Activated CD4-positive, alpha-beta T cell treated with anti-CD3 and anti-CD28 coated beads for 1 hour (primary cell): ENCODE measurements around the gene CDKN2A.

Source experiments
- DNase-seq: peaks from one replicate; pipeline ENCODE4 v3.0.0-alpha.2; 2020

CDKN2A gene

DNA sequence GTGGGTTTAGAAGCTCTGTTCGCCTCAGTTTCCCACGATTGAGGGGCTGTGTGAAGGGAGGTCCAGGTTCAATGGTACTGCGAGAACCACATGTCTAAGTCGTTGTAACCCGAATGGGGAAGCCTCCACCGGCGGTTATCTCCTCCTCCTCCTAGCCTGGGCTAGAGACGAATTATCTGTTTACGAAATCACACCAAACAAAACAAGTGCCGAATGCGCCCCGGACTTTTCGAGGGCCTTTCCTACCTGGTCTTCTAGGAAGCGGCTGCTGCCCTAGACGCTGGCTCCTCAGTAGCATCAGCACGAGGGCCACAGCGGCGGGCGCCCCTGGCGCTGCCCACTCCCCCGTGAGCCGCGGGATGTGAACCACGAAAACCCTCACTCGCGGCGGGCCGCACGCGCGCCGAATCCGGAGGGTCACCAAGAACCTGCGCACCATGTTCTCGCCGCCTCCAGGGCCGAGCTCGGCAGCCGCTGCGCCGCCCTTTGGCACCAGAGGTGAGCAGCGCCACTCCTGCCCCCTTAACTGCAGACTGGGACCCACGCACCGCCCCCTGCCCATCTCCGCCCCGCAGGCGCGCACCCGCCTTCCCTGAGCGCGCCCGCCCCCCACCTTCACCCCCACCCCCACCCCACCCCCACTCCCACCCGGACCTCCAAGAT lies at the start of gene CDKN2A:
Gene CDKN2A, minus strand, starts transcription at position 500 of the 663 bp plus-strand sequence.
- peak; percentile 24 for DNase-seq

DNA sequence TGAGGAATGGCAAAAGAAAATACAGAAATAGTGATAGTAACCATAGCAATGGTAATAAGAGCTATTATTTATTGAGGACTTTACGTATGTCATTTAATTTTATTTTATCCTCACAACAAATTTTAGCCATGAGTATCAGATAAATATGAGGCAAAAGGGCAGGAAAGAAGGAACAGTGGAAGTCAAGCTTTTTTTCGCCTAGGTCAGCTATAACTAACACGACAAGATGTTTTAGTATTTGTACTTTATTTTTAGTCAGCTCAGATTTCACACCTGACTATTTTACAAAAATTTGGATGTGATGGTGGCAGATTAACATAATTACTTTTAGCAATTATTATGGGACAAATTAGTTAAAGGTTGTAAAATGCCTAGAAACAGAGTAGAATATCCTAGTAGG lies 49.7 kb upstream of the CDKN2A start:
- DNase-seq: no peak

DNA sequence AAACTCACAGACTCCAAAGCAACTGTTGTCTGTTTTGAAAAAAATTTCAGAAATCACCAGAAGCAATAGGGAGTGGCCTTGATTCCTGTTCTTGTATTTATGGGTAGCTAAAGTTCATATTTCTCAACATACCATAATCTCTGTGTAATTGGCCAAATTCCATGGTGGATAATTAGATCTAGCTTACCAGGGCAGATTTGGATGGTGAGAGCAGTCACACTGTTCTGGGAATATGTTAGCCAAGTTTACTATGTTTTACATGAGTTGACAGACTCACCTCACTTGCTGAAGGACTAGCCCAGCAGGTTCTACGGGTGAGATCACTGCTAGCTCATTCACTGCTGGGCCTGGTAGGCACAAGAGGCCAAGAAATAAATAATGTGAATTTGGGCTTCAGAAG lies 47.6 kb upstream of the CDKN2A start:
- DNase-seq: no peak

DNA sequence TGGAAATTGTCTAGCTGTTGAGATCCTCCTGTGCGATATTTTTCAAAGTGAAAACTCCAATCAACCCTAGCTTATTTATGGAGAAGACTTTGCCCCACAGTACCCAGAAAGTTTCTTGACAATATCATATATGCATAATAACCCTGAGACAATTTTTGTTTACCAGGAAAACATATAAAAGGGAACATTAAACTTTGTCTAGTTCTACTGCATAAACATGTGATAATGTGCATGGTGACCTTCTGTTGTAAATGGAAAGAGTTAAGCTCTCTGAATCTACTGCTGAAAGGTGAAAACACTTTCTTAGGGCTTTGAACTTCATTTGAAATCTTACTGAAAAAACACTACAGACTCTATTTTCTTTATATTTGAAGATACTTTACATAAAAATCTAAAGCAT lies 47.2 kb upstream of the CDKN2A start:
- DNase-seq: no peak

DNA sequence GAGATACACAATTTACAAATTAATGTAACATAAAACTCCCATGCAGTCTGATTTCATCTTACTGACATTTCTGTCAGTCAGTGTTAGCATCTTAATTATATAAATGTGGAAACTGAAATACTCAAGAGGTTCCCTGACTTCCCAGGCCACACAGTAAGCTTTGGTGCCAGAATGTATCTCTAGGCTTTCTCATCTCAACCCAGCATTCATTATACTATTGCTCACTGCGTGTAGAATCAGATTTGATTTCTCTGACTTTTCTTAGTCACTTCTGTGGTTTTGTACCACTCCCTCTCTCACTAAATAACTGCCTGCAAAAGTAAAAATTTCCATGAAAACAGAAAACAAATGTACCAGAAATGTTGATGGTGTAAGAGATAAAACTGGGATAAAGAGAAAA lies 46.6 kb upstream of the CDKN2A start:
- no peak for DNase-seq

DNA sequence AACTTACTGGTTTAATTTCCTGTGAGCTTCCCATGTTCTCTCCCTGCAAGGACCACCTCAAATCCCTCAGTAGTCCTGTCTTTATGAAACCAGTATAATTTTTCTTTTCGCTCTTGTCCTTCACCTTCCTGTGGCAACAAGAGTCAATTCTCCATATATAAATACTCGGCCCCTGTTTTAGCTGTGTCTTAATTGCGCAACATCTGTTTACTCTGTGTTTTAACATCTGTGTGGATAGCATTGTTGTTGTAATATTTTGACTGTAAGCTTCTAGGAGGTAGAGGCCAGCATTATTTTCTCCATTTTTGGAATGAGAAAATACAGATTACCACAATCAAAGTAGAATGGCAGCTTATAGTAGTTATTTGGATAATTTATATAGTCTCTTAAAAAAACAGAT lies 45.1 kb upstream of the CDKN2A start:
- no peak for DNase-seq

DNA sequence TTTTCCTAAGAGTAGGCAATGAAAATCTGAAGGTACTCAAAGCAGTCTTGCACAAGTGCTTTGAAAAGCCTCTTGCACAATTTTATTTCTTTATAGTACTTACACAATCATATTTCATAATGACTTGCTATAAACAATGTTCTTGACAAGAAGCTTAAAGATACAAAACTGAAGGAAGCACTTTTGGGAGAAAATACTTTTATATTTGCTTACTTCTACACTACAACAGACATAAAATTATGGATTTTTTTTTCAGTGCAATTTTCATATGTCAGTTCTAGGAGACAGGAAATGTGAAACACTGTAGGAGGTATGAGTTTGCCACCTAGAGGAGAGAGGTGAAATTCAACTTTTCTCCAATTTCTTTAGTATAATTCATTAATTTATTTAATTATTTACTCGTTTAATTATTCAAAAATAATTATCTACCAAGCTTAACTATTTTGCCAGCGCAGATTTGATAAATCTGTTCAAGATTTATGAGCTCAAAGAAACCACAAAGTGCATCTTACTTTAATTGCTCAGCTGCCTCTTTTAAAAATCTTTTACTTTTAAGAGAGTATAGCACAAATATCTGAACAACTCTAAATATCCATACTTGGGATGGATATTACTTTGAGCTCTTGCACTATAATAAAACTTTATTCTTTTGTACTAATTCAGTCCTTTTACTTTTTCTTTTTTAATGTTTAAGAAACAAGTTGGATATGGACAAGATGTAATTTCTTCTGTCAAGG lies 43.9 kb upstream of the CDKN2A start:
- DNase-seq: no peak

DNA sequence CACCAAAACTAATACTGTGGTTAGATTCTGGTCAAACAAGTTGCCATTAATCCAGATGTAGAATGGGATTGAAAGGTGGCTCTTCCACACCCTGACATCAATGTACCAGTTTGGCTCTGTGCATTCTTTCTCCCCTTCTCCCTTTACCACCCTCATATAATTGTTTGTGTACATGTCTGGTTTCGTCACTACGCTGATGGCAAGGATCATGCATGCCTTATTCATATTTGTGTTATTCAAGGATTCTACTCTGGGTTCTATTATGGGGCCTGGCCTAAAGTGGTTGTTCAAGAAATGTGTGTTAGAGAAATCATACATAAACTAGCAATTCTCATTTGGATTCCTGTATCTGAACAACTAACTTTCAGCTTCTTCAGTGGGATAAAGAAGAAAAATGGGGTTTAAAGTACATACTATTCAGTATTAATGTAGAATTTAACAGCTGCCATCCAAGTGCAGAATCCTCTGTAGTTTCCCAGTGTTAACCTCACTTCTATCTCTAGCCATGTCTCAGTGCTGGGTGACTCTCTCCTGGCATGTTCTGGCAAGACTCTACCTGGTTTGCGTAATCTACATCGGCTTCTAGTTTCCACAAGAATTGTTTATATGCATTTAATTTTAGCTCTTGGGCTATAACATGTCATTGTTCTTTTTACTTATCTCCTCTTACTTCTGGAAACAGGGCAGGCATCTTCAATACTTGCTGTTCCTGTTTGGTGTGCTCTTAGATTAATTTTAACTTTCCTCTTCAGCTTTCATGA lies 42.9 kb upstream of the CDKN2A start:
- no peak for DNase-seq

DNA sequence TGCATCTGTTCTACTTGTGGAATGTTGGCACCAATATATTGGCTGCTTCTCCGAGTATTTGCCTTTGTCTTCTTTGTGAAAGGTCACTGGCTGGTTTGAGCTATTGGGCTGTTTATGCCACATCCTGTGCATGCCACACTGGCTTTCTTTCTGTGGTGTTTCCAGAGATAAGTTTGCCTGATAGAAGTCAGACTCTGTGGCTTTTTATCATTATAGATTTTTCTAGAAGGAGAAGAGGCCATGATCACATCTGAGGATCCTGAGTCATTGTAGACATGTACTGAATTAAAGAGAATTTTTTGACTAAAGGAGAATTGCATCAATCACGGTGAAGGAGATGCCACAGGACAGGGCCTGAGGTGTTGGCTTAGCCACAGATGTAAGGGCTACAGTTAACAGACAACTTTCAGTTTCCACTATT lies 41.4 kb upstream of the CDKN2A start:
- no peak for DNase-seq

DNA sequence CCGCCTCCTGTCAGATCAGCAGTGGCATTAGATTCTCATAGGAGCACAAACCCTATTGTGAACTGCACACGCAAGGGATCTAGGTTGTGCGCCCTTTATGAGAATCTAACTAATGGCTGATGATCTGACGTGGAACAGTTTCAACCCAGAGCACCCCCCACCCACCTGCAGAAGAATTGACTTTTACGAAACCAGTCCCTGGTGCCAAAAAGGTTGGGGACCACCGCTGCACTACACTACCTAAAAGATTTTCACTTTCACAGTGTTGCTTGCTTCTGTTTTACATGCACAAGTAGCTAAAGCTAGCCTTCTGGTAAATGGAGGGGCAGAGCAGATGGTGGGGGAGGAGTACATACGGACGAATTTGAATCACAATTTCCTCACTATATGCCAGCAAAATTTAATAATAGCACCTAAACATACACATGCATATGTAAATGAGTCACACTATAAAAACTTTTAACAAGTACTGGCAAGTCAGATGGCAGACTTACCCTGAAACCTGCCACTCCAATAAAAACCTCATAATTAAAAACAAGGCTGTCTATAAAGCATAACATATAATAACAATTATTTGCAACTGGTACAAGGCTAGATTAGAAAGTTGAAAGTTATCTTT lies 38.9 kb upstream of the CDKN2A start:
- no peak for DNase-seq

DNA sequence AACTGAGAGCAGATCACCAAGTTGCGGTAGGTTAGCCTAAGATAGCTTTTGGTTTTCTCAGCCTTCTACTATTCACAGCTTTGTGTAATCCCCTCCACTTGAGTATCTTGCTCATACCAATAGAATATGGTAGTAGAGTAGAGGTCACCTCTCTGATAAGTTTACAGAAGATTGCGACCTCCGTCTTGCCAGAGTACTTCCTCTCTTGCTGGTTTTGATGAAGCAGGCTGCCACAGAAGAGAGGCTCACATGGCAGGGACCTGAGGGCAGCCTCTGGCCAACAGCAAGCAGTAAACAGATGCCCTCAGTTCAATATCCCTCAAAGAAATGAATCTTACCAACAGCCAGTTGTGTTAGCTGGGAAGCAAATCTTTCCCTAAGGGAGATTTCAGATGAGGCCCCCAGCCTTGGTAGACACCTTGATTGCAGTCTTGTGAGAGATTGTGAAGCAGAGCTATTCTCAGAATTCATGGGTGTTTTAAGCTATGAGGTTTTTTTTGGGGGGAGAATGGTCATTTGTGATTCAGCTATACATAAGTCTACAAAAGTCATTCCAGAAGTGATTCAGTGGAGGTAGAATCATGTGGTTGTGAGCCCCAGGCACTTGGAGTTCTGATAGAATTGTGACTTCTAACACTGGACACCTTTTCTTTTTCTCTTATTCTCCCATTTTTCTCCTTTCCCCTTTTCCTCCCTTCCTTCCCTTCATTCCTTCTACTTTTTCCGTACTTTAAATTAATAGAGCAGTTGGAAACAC lies 37.6 kb upstream of the CDKN2A start:
- DNase-seq: no peak

DNA sequence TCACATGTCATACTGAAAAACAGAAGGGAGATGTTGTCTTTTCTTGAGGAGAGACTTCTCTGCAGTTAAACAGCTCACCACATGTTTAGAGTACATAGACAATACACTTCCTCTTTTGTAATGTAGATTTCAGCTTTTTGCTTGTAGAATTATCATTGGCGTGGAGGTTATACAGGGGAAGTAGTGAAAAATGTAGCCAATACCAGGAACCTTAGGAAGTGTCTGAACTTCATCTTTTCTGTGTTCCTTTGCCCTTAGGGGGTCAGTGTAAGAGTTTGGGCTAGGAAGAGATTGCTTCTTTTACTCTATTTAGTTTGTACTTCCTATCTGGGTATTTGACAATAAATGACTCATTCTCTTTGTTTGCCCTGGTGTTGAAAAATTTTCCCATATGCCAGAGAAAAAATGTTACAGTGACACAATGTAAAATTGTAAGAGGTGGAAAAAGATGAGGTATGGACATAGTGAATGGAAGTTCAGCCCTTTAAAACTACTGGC lies 36.0 kb upstream of the CDKN2A start:
- DNase-seq: no peak

DNA sequence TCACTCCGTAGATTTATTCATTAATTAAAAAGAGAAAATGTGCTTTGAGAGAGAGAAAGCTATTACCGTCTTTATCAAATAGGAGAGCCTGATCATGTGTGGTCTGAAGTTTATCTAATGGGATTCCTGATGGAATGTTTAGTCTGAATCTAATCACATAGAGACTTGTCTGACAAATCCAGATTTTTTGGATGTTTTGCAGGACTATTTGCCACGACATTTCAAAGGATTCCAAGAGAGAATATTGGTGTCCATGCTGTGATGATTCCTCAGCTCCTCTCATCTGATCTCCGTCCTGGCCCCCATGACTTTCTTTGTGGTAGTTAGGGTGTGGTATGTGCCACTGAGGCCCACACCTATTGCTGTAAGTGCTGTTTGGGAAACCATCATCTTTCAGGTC lies 35.0 kb upstream of the CDKN2A start:
- DNase-seq: no peak

DNA sequence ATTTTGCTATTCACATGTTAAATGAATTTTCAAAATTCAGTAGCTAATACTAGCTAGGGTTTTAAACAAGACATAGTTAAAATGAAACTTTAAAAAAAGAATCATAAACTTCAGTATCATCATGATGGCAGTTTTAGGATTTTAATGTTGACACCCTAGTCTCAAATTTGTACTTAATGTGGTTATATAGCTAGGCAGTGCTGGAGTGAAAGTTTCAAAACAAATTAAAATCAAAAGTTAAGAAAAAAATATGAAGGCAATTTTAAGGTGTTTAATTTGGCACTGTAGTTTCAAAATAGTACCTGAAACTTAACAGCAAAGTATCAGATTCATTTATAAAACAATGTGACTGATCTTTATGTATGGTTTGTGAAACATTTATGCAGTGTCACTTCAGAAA lies 34.2 kb upstream of the CDKN2A start:
- no peak for DNase-seq

DNA sequence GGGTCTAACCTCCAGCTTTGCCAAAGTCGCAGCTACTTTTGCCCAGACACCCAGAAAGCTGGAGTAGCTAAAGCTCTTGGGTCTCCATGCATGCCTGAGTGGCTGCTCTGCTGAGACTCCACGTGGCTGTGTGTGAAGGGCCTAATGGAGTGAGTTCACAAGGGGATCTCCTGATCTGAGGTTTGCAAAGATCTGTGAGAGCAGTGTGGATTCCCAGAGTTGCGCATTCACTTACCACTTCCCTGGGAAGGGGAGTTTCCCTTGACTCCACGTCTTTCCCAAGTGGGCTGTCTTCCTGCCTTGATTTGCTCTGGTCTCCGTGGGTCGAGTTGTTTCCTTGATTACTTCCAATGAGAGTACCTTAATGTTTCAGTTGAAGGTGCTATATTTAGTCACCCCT lies 32.5 kb upstream of the CDKN2A start:
- DNase-seq: no peak

DNA sequence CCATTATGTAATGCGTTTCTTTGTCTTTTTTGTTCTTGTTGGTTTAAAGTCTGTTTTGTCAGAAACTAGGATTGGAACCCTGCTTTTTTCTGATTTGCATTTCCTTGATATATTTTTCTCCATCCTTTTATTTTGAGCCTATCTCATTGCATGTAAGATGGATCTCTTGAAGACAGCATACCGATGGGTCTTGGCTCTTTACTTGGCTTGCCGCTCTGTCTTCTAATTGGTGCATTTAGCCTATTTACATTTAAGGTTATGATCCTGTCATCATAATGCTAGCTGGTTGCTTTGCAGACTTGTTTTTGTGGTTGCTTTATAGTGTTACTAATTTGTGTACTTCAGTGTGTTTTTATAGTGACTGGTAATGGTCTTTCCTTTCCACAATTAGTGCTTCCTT lies 28.2 kb upstream of the CDKN2A start:
- no peak for DNase-seq

DNA sequence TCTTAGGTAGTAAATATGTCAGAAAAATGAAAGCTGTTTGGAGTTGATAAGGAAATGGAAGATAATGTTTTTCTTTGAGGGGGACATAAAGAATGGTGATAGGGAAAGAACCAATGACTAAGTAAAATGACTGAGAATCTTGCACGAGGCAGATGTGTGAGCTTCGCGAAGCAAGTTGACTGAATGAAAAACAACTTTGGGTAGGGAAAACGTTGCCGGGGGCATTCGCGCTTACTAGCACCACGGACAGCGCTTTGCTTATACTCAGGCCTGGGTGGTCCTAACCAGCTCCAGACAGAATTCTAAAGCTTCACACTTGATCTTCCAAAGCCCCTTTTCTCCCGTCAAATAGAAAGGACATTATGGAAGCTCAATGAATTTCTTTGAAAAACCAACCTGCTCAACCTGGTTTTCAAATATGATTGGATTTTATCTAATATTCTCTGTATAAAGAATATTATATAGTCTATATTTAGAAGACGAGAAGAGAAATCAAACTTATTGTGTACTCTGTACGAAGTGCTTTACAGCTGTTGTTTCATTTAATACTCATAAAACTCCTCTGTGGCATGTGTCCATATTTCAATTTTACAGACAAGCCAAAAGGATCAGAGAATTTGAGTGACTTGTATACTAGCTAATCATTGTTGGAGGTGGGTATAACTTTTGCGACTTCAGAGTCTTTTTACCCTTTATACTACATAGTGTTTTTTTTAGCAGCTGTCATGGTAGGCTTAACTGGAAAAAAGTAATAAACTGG lies 16.9 kb upstream of the CDKN2A start:
- DNase-seq: no peak

DNA sequence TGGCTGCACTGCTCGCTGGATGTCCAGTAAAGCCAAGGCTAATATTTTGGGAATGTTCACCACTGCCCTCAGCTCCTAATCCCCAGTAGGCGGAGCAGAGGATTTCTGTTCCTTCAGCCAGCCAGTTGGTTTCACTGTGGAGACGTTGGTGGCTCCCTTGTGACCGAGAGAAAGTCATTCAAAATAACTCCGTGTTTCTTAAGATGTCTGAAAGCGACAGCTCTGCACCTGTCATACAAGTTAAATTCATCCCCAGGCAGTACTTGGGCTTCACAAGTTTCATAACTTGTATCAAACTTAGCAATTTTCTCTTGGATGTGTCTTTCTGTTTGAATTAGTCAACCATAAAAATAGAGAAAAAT lies 15.3 kb upstream of the CDKN2A start:
- no peak for DNase-seq

DNA sequence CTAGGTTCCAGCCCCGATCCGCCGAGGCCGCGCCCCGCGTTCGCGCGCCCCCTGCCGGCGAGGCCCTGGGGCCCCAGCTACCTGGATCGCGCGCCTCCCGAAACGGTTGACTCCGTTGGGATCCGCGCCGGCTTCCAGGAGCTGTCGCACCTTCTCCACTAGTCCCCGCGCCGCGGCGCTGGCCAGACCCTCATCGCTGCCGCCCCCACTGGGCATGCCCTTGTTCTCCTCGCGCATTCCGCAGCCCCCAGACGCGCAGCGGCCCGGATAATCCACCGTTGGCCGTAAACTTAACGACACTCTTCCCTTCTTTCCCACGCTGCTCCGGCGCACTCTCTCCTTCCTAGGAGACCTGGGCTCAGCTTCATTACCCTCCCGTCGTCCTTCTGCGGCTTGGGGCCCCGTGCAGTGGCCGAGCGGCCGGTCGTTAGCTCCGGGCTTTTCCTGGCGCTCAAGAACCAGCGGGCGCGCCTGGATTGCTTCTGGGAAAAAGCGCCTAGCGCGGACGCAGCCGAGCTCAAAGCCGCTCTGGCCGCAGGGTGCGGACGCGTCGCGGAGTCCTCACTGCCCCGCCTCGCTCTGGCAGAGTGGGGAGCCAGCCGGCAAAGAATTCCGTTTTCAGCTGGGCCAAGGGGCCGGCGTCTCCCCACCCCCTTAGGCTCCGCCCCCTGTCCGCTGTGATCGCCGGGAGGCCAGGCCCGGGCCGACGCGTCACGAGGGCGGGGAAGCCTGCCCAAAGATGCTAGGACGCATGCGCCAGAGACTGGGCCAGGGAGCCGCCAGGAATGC lies 14.7 kb upstream of the CDKN2A start, which contains the start of gene CDKN2B:
Gene CDKN2B, minus strand, starts transcription at position 589 of the 789 bp plus-strand sequence. Its CDS starts 352 bp downstream, at position 237.
- peak; percentile 42 for DNase-seq

DNA sequence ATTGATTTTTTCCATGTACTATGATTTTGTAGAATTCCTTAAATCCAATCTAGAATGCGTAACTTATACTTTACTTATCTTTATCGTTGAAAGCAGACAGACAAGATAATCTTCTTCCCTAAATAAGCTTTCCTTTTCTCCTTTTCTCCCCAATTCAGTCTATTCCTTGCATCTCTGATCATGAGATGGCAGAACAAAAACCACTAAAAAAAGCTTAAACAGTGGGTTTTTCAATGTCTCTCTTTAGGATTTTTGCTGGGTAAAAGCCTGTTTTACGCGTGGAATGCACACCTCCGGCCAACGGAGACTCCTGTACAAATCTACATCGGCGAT lies 14.2 kb upstream of the CDKN2A start:
- DNase-seq: no peak
